T-helper 1 cell treated with Interleukin-12 subunit alpha and Interleukin-12 subunit beta and Interleukin-4 antibody, amounts not matched to agents 30 μg/mL and 1 μg/mL, for 36 hours (primary cell): Measurements from ENCODE around the gene NBPF3.

Source experiments
- H3K27ac Mint-ChIP-seq: one replicate; pipeline ENCODE4 v1.8.0; 2021; ENCODE audit warnings: mild to moderate bottlenecking, mixed read lengths
- H3K27me3 Mint-ChIP-seq: one replicate; pipeline ENCODE4 v1.8.0; 2021; ENCODE audit warnings: low read depth, mixed read lengths
- H3K36me3 Mint-ChIP-seq: one replicate; pipeline ENCODE4 v1.8.0; 2021; ENCODE audit warnings: low read depth, mixed read lengths
- H3K4me1 Mint-ChIP-seq: one replicate; pipeline ENCODE4 v1.8.0; 2021; ENCODE audit warnings: low read depth, mixed read lengths
- H3K4me3 Mint-ChIP-seq: one replicate; pipeline ENCODE4 v1.8.0; 2021; ENCODE audit warnings: mild to moderate bottlenecking, moderate library complexity, mixed read lengths
- H3K9me3 Mint-ChIP-seq: one replicate; pipeline ENCODE4 v1.8.0; 2021; ENCODE audit warnings: mixed read lengths

NBPF3 gene

DNA sequence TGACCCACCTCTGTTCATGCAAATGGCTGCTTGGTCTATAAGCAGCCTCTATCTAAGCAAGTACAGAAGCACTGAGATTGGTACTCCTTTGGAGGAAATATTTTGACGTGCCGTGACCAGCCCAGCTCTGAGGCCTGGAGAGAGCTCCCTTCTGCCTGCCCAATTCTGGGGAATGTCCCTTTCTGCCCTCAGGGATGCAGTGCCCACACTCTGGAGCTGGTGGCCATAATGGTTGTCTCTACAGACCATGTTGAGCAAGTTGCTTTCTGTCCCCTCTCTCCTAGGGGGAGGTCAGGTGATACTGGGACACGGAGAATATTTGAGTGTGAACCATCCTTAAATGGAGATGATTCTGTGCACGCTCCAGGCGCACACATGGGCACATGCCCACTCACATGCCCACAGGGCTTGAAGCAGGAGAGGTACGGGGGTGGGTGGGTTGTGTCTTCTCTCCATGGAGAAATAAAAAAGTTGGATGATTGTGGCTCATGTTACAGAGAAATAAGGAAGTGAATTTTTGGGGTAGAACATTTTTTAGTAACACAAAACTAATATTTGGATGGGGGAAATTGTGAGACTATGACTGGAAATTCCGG, 55.4 kb downstream of the NBPF3 start:
- Mint-ChIP-seq H3K27ac (no peak overlapping the region), H3K9me3 (no peaks in the 10 kb centered on the region), H3K4me1 (no peaks in the 10 kb centered on the region), H3K36me3 (no peaks in the 10 kb centered on the region), H3K27me3 (peaks cover 15% of the 10 kb centered on the region), H3K4me3 (no peak overlapping the region)

DNA sequence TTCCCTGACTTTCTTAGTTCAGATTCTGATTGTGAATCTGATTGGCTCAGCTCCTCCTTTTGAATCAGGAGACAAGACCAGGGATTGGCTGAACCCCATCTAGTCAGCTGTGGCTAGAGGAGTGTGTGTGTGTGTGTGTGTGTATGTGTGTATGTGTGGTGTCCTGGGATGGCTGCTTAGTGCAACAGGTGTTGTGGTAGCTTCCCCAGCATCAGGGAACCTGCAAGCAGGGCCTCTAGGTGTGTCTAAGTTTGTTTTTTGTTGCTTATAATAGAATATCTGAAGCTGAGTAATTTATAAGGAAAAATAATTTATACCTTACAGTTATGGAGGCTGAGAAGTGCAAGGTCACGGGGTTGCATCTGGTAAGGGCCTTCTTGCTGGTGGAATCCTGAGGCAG, 56.1 kb downstream of the NBPF3 start:
- Mint-ChIP-seq H3K36me3 (no peaks in the 10 kb centered on the region), H3K4me1 (no peaks in the 10 kb centered on the region), H3K27ac (no peak overlapping the region), H3K9me3 (no peaks in the 10 kb centered on the region), H3K27me3 (peaks cover 15% of the 10 kb centered on the region), H3K4me3 (no peak overlapping the region)

DNA sequence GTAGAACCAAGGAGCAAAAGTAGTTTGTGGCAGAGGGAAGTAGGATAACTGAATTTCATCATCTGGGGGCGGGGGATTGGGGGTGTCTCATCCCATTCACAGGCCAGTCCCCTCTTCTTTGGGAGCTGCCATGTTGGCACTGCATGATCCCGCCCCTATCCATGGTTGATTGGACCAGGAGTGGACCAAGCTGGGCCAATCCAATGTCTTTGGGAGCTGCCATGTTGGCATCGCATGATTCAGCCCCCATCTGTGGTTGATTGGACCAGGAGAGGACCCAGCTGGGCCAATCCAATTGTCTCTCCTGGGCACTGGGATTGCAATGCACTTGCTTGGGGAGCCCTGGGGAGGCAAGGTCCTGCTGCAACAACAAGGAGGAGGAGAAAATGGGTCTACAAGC, 56.9 kb downstream of the NBPF3 start:
- Mint-ChIP-seq H3K27ac (no peak overlapping the region), H3K4me3 (no peak overlapping the region), H3K27me3 (peaks cover 15% of the 10 kb centered on the region), H3K4me1 (no peaks in the 10 kb centered on the region), H3K9me3 (no peaks in the 10 kb centered on the region), H3K36me3 (no peaks in the 10 kb centered on the region)

DNA sequence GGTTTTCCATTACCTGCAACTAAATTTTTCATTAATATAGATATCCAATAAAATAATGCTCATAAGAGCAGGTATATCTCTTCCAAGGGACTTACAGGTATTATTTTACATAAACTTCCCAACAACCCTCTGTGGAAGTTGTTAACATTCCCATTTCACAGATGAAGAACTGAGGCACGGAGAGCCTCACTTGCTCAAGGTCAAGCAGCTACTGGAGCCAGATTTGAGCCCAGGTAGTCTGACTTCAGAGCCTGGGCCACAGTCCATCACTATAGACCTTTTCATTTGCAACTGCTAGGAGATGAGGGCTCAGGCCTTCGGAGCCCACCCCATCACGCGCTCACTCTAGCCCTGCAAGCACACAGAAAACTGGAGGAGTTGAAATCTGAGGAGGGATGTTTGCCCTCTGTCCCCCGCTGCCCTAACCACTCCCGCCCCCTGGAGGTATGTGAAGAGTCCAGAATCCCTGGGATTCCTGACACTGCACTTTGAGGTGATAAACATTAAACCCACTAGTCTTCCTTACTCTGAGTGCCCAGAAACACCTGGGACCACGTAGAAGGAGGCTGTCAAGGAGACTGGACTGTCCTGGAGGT, 57.6 kb downstream of the NBPF3 start:
- Mint-ChIP-seq H3K36me3 (no peaks in the 10 kb centered on the region), H3K9me3 (no peaks in the 10 kb centered on the region), H3K4me3 (no peak overlapping the region), H3K27me3 (peaks cover 11% of the 10 kb centered on the region), H3K27ac (no peak overlapping the region), H3K4me1 (no peaks in the 10 kb centered on the region)

DNA sequence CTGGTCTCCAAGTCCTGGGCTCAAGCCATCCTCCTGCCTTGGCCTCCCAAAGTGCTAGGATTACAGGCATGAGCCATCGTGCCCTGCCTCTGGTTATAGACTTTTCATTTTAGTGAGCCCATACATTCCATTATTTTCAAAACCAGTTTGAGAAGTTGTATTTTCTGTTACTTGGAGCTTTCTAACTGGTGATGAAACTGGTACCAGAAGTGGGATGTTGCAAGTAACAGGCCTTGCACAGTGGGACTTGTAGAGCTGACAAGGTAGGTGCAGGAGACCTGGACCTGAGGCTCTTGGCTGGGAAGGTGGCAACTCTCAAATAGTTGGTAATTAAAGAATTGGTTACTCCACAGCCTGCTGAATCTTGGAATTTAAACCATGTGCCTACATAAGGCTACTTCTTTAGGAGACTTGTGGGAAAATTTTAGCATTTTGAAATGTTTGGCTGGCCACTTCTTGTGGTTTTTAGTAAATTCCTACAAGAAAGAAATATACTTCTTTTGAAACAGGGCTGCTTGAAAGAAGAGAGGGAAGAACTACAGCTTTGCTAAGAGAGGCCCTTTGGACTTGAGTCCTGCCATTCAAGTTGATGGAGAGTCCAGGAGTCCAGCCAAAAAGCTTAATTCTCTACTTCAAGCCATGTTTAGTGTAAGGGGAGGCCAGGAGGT, 59.5 kb downstream of the NBPF3 start:
- Mint-ChIP-seq H3K4me3 (no peak overlapping the region), H3K36me3 (no peaks in the 10 kb centered on the region), H3K27ac (no peak overlapping the region), H3K9me3 (no peaks in the 10 kb centered on the region), H3K4me1 (no peaks in the 10 kb centered on the region), H3K27me3 (peaks cover 11% of the 10 kb centered on the region)

DNA sequence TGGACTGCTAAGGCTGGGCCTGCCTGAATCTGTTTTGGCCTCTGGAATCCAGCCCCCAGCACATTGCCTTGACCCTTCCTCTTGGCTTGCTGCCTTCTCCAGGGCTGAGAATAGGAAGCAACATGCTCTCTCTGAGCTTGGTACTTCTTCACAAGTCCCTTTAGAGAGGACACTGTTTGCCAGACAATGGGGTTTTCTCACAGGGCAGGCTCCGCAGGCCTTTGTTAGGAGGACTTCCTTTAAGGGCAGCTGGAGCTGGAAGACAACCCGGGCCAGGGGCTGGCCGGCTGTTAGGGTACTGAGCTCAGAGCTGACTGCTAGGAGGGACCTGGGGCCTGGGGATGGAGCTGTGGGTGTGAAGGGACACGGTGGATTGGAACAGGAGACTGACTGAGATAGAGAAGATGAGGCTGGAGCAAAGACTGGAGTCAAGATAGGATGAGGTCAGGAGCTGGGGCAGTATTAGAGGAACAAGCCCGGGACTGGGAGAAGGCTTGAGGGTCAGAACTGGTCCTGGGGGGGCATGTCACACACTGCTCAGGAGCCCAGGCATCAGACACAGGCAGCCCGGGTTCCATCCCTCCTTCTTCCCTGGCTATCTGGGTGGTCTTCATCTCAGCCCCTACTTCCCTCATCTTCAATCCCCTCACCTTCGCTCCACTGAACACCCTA, 63.9 kb downstream of the NBPF3 start:
- Mint-ChIP-seq H3K36me3 (no peaks in the 10 kb centered on the region), H3K4me3 (no peak overlapping the region), H3K27me3 (peaks cover 24% of the 10 kb centered on the region)

DNA sequence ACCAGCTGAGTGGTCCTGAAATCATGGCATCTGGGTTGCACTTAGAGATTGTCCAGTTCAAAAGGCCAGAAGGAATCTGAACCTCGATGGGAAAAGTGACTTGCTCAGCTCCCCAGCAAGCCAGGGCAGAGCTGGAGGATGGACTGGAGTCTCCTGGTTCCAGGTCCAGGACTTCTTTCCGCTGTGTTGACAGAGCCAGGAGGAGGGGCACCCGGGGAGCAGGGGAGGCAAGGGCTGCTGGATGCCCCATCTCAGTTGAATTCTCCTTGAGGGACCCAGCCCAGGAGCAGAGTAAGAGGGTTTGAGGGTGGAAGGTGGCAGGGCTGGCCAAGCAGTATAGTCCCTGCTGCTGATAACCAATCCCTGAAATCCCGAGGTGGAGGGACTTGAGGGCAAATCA, 66.9 kb downstream of the NBPF3 start:
- H3K4me1 Mint-ChIP-seq = peaks cover 4% of the 10 kb centered on the region
- H3K9me3 Mint-ChIP-seq = no peaks in the 10 kb centered on the region
- no peak overlapping the region for H3K4me3 Mint-ChIP-seq
- no peak overlapping the region for H3K27ac Mint-ChIP-seq
- peaks cover 44% of the 10 kb centered on the region for H3K27me3 Mint-ChIP-seq
- H3K36me3 Mint-ChIP-seq = no peaks in the 10 kb centered on the region

More for the DNA sequence above, 63.9 kb downstream of the NBPF3 start:
- Mint-ChIP-seq H3K27ac (no peak overlapping the region), H3K4me1 (peaks cover 2% of the 10 kb centered on the region), H3K9me3 (no peaks in the 10 kb centered on the region)

DNA sequence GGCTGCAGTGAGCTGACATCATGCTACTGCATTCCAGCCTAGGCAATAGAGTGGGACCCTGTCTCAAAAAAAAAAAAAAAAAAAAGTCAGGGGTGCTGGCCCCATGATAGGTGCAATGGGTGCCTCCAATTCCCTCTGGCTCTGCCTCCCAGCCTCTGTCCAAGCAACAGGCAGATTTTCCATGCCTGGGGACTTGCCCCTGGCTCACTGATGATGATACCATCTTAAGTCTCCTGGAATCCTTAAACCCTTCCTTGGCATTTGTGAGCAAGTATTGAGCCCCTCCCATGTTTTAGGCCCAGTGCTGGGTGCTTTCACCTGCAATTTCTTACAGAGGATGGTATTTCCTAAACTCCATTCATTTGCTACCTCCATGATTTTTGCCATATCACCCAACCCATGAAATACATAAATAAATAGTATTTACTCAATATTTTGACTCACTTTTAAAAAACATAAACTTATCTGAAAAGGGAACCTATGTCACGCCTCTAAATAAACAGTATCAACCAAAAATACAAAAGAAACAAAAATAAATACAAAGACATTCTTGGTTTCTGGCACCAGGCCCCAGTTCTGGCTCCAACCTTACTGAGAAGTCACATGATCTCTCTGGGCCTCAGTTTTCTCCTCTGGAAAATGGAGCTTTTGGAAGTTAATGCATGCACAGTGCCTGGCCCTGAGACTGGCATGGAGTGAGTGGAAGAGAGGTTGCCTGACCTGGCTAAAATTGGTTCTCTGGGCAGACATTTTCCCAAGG, 67.8 kb downstream of the NBPF3 start:
- Mint-ChIP-seq H3K9me3 (no peaks in the 10 kb centered on the region), H3K27me3 (peaks cover 44% of the 10 kb centered on the region), H3K36me3 (no peaks in the 10 kb centered on the region), H3K4me1 (peaks cover 4% of the 10 kb centered on the region), H3K4me3 (no peak overlapping the region), H3K27ac (no peak overlapping the region)

DNA sequence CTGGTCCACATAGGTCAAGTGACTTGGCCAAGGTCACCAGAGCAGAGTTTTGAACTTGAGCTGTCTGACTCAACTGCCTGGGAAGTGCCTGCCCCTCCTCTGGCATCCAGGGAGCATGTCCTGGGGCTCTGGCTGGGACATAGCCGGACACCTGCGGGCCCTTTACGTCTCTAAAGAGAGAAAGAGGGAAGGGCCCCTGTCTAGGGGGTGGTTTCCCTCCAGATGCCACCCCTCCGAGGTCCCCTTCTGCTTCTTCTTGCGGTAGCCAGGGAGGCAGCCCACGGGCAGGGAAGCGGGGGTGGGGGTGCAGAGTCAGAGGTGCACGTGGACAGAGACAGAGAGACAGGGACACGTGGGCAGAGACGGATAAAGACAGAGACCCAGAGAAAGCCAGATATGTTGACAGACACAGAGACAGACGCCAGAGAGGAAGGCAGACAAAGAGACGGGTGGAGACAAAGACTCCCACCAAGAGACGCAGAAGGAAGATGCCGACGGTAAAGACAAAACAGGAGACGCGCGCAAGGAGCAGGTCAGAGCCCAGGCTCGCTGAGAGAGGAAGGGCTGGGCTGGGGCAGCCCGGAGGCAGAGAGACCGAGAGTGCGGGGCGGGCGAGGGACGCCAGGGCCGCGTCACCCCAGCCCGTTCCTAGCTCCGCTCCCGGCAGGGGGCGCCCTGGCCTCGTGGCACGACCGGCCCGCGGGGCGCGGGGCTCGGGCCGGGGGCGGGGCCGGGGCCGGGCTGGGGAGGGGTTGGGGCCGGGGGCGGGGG, 68.8 kb downstream of the NBPF3 start:
- Mint-ChIP-seq H3K4me3 (peak overlapping the region; percentile 65), H3K27me3 (peaks cover 44% of the 10 kb centered on the region), H3K4me1 (peaks cover 4% of the 10 kb centered on the region), H3K27ac (no peak overlapping the region), H3K9me3 (no peaks in the 10 kb centered on the region), H3K36me3 (no peaks in the 10 kb centered on the region)

DNA sequence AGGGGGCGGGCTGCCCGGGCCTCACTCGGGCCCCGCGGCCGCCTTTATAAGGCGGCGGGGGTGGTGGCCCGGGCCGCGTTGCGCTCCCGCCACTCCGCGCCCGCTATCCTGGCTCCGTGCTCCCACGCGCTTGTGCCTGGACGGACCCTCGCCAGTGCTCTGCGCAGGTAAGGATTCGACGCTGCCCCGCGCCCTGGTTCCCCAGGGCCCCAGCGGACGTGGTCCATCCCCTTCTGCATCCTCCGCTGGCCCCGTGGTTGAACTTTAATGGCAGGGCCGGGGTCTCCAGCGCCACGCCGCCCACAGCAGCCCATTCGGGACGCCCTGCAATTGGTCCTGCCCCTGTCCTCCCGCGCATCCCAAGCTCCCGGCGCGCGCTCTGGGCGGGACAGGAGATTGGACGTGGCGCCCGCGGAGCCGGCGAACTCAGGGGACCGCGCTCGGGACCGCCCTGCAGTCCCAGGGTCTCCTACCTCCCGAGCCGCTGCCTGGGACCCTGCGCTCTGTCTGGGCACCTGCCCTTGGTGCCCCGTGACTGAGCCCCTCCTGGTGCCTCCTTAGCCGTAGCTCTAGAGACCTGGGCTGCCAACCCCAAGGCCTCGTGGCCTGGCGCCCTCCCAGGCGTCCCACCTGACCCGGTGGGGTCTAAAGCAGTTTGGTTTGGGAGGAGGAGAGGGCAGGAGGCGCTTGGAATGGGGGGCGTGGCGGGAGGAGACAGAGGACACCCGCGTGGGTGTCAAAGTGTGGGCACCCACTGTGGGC, 69.6 kb downstream of the NBPF3 start, which contains the start of gene ALPL:
TSS of gene ALPL (plus strand) at position 73 of the 762 bp plus-strand sequence. CDS start 44,659 bp downstream, outside the sequence.
- H3K9me3 Mint-ChIP-seq = no peaks in the 10 kb centered on the region
- H3K36me3 Mint-ChIP-seq = no peaks in the 10 kb centered on the region
- H3K27ac Mint-ChIP-seq = no peak within 1 kb of the TSS
- H3K4me1 Mint-ChIP-seq = peaks cover 4% of the 10 kb centered on the region
- H3K4me3 Mint-ChIP-seq = peak within 1 kb of the TSS; percentile 65
- H3K27me3 Mint-ChIP-seq = peaks cover 44% of the 10 kb centered on the region

DNA sequence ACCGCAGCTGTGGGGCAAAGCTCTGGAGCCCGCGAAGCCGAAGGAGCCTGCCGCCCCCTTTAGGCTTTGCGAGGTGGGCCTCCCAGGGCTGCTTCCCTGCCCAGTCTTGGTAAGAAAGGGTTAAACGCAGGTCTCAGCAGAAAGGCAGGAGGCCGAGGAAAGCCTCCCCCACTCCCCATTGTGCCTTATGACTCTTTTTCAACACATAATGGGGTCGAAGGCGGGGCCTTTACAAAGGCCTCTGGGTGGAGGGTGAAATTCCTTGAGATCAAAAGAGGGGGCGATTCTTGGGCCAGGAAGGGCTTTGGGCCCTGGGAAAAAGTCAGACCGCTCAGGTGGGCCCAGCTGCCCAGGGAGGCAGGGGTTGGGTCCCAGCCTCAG, 70.2 kb downstream of the NBPF3 start:
- H3K27me3 Mint-ChIP-seq = peaks cover 44% of the 10 kb centered on the region
- no peak overlapping the region for H3K4me3 Mint-ChIP-seq
- H3K27ac Mint-ChIP-seq = no peak overlapping the region
- H3K4me1 Mint-ChIP-seq = peaks cover 4% of the 10 kb centered on the region
- H3K36me3 Mint-ChIP-seq = no peaks in the 10 kb centered on the region
- no peaks in the 10 kb centered on the region for H3K9me3 Mint-ChIP-seq

DNA sequence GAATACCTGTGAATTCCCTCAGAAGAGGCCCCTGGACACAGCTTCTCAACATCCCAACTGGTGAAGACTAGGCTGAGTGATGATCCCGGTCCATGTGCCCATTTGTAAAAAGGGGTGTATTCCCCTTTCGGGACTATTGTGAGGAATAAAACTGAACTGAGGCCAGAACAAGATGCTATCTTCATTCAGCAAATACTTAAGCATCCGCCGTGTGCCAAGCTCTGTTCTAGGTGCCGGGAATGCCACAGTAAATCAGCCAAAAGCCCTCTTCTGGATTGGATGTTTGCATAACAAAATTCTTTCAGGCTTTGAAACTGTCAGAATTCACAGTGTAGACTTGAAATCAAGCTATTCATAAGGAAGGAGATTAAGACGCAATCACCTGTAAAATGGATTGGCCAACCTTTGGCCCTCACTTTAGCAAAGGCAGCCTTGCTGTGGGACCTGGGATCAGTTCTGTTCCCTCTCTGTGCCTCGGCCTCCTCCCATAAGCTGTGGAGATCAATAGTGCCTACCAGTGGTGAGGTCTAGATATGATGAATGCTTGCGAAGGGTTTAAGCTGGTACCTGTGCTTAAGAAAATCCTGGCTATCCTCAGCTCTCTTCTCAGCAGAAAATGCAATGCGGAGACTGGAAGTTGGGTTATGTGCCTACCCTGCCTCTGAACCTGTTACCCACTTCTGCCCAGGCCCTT, 71.1 kb downstream of the NBPF3 start:
- no peaks in the 10 kb centered on the region for H3K9me3 Mint-ChIP-seq
- no peak overlapping the region for H3K4me3 Mint-ChIP-seq
- H3K4me1 Mint-ChIP-seq = peaks cover 4% of the 10 kb centered on the region
- no peak overlapping the region for H3K27ac Mint-ChIP-seq
- no peaks in the 10 kb centered on the region for H3K36me3 Mint-ChIP-seq
- peaks cover 44% of the 10 kb centered on the region for H3K27me3 Mint-ChIP-seq
